Natural killer cell treated with Interleukin-12 subunit alpha and Interleukin-12 subunit beta and Interleukin-15 and Interleukin-18, amount 100 ng/mL, for 72 hours (primary cell): ENCODE results near the gene TRMT1. TPM values are rescaled to one million over a fixed set of nuclear protein-coding genes. Genes with fewer than 3 reads are reported as not detected.

Experiments
- ATAC-seq, 2 donors: fragments of 150-1000 bp; cut with Tn5 transposase in 1 of 2; sonication (Bioruptor Pico), chemical (Tn5 transposase) in 1 of 2; 2 replicates each; pipeline ENCODE4 v1.10.0; 2021
- DNase-seq: peaks from one replicate; pipeline ENCODE4 v3.0.0; 2022; ENCODE audit warnings: low spot score
- H3K27ac Mint-ChIP-seq, 2 donors: 1 replicate in 1 of 2; 2 replicates in 1 of 2; pipeline ENCODE4 v1.8.0; 2022; ENCODE audit warnings: mixed read lengths in 2 of 2, mild to moderate bottlenecking in 1 of 2, moderate library complexity in 1 of 2
- H3K27me3 Mint-ChIP-seq, 2 donors: 1 replicate in 1 of 2; 2 replicates in 1 of 2; pipeline ENCODE4 v1.8.0; 2022; ENCODE audit warnings: mixed read lengths in 2 of 2
- H3K36me3 Mint-ChIP-seq: one replicate; pipeline ENCODE4 v1.8.0; 2022; ENCODE audit warnings: mixed read lengths
- H3K4me1 Mint-ChIP-seq, 2 donors: 1 replicate in 1 of 2; 2 replicates in 1 of 2; pipeline ENCODE4 v1.8.0; 2022; ENCODE audit warnings: low read depth in 2 of 2, mixed read lengths in 2 of 2, mild to moderate bottlenecking in 1 of 2
- H3K4me3 Mint-ChIP-seq: one replicate; pipeline ENCODE4 v1.8.0; 2022; ENCODE audit warnings: mixed read lengths
- H3K9me3 Mint-ChIP-seq: 2 replicates; pipeline ENCODE4 v1.8.0; 2022; ENCODE audit warnings: mixed read lengths
- total RNA-seq, 2 donors: library from RNA; stranded (reverse); gene quantifications; one replicate each; pipeline ENCODE4 v1.2.3, GENCODE V29; 2022

TRMT1 gene
- total RNA-seq, 2 donors from 2014 or later, result 54.6 to 120 TPM

DNA sequence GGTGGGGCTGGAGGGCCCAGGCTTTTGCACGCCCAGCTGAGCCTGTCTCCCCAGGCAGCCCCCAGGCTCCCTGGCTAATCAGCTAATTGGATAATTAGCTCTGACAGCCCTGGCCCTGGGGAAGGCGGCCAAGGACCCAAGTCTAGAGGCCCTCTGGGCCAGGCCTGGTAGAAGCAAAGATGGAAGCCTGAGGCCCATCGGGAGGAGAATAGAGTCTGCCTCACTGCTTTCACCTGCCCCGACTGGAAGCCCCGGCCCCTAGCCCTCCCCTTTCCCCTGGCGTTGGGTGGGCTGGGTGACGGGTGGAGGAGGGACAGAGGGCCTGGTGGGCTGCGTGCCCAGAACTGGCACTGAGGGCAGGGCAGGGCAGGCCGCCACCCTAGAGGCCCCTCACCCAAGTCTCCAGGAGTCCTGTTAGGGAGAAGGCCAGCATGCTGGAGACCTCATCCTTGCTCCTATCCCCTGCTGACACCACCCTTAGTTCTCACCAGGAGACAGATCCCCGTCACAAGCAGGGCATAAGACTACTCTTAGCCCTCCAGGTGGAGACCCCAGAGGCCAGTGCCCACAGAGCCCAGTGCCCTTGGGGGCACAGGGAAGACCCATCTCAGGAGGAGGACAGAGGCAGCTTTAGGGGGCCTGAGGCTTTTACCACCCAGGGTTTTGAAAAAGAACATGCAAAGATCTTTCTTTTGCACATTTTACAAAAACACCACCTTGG is 25.9 kb downstream of the TRMT1 start:
- ATAC-seq (no peak), DNase-seq (no peak)
- Mint-ChIP-seq H3K27ac (no peak overlapping the region), H3K9me3 (no peaks in the 10 kb centered on the region), H3K36me3 (no peaks in the 10 kb centered on the region), H3K27me3 (peaks cover under 1 to 16% of the 10 kb centered on the region in 2 donors), H3K4me1 (no peaks in the 10 kb centered on the region), H3K4me3 (no peak overlapping the region)

DNA sequence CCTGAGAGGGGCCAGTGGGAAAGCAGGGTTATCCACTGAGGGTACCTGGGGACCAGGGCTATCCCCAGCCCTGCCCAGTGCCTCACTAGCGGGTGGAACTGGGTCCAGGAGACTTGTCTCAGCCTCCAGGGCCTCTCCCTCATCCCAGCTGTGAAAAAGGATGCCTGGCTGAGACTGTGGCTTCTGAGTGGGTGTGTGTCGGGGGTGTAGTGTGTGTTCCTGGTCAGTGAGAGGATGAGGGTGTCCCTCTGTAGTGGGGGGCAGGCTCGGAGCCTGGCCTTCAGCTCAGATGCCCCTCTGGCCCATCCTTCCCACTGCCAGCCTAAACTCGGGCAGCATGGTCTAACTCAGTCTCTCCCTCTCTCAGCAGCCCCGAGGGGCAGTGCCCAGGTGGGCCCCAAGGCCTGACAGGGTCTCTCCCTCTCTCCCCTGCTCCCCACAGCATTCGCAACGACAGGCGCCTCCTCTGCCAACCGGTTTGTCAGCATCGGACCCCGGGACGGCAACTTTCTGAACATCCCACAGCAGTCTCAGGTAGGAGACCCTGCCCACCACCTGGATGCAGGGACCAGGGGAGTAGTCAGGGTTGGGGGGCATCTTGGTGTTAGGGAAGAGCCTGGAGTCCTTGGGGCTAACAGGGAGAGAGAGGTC is 26.6 kb downstream of the TRMT1 start:
- H3K27ac Mint-ChIP-seq, result no peak overlapping the region
- DNase-seq, result no peak
- H3K36me3 Mint-ChIP-seq, result no peaks in the 10 kb centered on the region
- no peak overlapping the region for H3K4me3 Mint-ChIP-seq
- no peaks in the 10 kb centered on the region for H3K9me3 Mint-ChIP-seq
- H3K27me3 Mint-ChIP-seq, result peaks cover 0 to 19% of the 10 kb centered on the region in 2 donors
- ATAC-seq, result no peak
- no peaks in the 10 kb centered on the region for H3K4me1 Mint-ChIP-seq

DNA sequence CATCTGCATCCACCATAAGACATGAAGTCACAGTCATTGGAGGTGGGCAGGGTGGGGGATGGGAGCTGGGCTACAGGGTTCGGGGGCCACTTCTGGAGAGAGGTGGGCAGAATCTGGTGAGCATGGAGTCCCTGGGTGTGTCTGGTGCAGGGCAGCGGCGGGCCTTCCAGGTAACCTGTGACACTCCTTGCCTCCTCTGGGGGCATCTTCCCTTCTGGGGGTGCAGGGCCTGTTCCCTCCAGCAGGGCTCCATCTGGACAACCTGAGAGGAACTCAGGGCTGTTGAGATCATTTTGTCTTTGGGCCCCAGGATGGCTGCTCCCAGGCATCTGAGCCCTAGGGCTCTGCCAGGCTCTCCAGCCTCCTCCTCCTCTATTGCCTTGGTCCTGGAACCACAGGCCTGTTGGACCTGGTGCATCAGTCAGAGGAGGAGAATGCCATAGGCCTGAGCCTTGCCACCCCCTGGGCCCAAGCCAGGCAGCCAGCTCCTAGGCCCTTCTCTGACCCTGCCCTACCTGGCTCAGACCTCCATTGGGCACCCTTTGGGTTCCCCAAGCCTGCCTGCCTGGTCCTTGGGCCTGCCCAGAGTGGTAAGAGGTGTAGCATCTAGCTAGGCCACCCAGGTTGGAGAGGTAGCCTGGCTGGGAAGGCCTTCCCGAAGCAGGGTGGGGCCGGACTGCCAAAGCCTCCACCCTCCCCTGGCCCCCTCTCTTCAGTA is 27.2 kb downstream of the TRMT1 start:
- peaks cover 0 to 17% of the 10 kb centered on the region in 2 donors for H3K27me3 Mint-ChIP-seq
- H3K27ac Mint-ChIP-seq, result no peak overlapping the region
- H3K4me3 Mint-ChIP-seq, result peak overlapping the region; percentile 10
- no peaks in the 10 kb centered on the region for H3K9me3 Mint-ChIP-seq
- no peaks in the 10 kb centered on the region for H3K4me1 Mint-ChIP-seq
- ATAC-seq (peak in 1 of 2 donors; percentile 41), DNase-seq (no peak)
- no peaks in the 10 kb centered on the region for H3K36me3 Mint-ChIP-seq

DNA sequence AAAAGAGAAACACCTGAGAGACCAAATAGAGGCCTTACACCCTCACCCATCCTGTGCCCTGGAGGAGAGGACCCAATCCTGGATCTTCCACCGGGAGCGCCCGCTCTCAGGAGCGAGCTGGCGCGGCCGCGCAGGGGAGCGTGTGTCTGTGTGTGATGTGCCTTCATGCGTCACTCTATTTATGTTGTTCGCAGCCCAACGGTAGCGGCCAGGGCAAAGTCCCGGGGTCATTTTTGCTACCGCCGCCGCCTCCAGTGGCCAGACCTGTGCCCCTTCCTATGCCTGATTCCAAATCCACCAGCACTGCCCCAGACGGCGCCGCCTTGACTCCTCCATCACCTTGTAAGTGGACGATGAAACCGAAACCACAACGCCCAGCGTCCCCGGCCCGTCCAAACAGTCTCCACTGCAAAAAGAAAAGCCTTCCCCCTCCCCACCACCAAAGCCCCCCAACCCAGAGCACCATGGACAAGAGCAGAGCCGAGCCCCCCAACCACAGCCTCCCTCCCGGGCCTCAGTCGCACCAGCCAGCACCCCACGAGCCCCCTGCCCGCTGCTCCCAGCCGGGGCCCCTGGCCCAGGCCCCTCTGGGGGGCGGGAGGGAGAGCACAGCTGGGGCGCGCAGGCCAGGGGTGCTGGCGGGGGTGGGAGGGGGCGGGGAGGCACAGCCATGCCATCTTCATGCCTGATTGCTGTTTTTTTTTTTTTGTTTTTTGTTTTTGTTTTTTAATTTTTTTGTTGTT is 28.6 kb downstream of the TRMT1 start:
- no peak overlapping the region for H3K4me3 Mint-ChIP-seq
- ATAC-seq (no peak), DNase-seq (no peak)
- peaks cover 0 to 16% of the 10 kb centered on the region in 2 donors for H3K27me3 Mint-ChIP-seq
- H3K4me1 Mint-ChIP-seq, result no peaks in the 10 kb centered on the region
- no peak overlapping the region for H3K27ac Mint-ChIP-seq
- H3K9me3 Mint-ChIP-seq, result no peaks in the 10 kb centered on the region
- no peaks in the 10 kb centered on the region for H3K36me3 Mint-ChIP-seq

DNA sequence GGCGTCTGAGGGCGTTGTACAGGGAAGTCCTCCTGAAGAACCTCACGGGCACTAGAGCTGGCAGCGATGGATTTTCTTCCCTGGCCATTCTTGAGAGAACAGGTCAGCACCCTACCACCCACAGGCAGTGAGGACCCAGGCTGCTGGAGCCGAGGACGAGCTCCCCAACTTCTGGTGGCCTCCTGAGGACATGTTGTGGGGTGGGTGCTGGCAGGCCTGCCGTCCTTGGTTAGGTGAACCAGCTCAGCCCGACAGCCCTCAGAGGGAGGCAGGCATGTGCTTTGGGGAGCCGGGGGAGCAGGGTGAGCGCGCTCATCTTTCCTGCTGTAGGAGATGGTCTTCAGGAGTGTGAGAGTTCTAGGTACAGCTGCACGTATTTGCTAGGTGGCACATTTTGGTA is 29.2 kb downstream of the TRMT1 start:
- no peaks in the 10 kb centered on the region for H3K36me3 Mint-ChIP-seq
- ATAC-seq (no peak), DNase-seq (no peak)
- no peak overlapping the region for H3K27ac Mint-ChIP-seq
- no peaks in the 10 kb centered on the region for H3K4me1 Mint-ChIP-seq
- peaks cover 0 to 16% of the 10 kb centered on the region in 2 donors for H3K27me3 Mint-ChIP-seq
- H3K9me3 Mint-ChIP-seq, result no peaks in the 10 kb centered on the region
- H3K4me3 Mint-ChIP-seq, result no peak overlapping the region

DNA sequence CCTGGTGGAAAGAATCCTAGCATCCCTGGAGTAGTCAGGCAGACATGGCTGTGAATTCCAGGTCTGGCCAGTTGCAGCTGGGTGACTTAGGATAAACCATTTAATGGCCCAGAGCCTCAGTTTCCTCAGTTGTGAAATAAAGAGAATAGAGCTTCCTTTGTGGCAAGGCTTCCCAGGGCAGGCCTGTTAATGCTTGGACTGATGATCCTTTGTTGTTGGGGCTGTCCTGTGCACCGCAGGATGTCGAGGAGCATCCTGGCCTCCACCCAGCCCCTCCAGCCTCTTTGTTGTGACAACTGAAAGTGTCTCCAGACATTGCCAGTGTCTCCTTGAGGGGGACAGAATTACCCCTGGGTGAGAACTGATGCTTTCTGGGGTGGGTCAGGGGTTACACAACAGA is 30.2 kb downstream of the TRMT1 start:
- no peaks in the 10 kb centered on the region for H3K9me3 Mint-ChIP-seq
- DNase-seq, result no peak
- no peak overlapping the region for H3K4me3 Mint-ChIP-seq
- no peaks in the 10 kb centered on the region for H3K36me3 Mint-ChIP-seq
- peaks cover 0 to 13% of the 10 kb centered on the region in 2 donors for H3K27me3 Mint-ChIP-seq
- H3K27ac Mint-ChIP-seq, result no peak overlapping the region
- H3K4me1 Mint-ChIP-seq, result no peaks in the 10 kb centered on the region
- ATAC-seq, result no peak

DNA sequence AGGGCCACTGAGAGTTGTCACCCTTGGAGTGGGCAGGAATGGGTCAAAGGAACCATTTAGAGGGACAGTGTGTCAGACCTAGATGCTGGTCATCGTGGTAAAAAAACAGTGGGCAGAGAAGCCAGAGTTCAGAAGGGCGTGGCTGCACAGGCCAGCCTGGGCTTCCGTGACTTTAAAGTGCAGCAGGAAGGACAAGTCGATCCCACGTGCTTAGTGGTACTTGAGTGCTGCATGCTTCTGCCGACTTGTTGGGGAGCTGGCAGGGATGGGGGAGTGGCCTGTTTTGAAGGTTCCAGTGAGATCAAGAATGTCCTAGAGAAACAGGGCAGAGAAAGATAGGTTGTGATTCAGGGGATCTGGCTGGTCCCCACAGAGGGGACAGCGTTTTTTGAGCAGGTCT is 30.9 kb downstream of the TRMT1 start:
- Mint-ChIP-seq H3K36me3 (no peaks in the 10 kb centered on the region), H3K4me1 (no peaks in the 10 kb centered on the region), H3K4me3 (no peak overlapping the region), H3K9me3 (no peaks in the 10 kb centered on the region), H3K27ac (no peak overlapping the region), H3K27me3 (peaks cover 0 to 13% of the 10 kb centered on the region in 2 donors)
- ATAC-seq (no peak), DNase-seq (no peak)

- H3K36me3 Mint-ChIP-seq, result no peaks in the 10 kb centered on the region
- no peak overlapping the region for H3K4me3 Mint-ChIP-seq
- no peak for ATAC-seq
- H3K9me3 Mint-ChIP-seq, result no peaks in the 10 kb centered on the region
- DNase-seq, result no peak
- peaks cover 0 to 10% of the 10 kb centered on the region in 2 donors for H3K27me3 Mint-ChIP-seq
- no peak overlapping the region for H3K27ac Mint-ChIP-seq
- H3K4me1 Mint-ChIP-seq, result no peaks in the 10 kb centered on the region
Measured at GRCh38 chr19:13083627-13084026, 32.9 kb downstream of the TRMT1 start.

GRCh38 chr19:13083008-13083404 is 33.5 kb downstream of the TRMT1 start:
- no peak for ATAC-seq
- Mint-ChIP-seq H3K4me3 (no peak overlapping the region), H3K27ac (no peak overlapping the region), H3K4me1 (no peaks in the 10 kb centered on the region), H3K36me3 (no peaks in the 10 kb centered on the region), H3K9me3 (no peaks in the 10 kb centered on the region), H3K27me3 (peaks cover 0 to 8% of the 10 kb centered on the region in 2 donors)
- no peak for DNase-seq

GRCh38 chr19:13082192-13083007 is 34.1 kb downstream of the TRMT1 start:
- Mint-ChIP-seq H3K27ac (no peak overlapping the region), H3K36me3 (no peaks in the 10 kb centered on the region), H3K9me3 (no peaks in the 10 kb centered on the region), H3K4me1 (no peaks in the 10 kb centered on the region), H3K4me3 (no peak overlapping the region), H3K27me3 (peaks cover 0 to 10% of the 10 kb centered on the region in 2 donors)
- ATAC-seq (no peak), DNase-seq (no peak)

GRCh38 chr19:13079542-13079986 is 37.0 kb downstream of the TRMT1 start:
- no peak overlapping the region for H3K4me3 Mint-ChIP-seq
- H3K27ac Mint-ChIP-seq, result no peak overlapping the region
- ATAC-seq (no peak), DNase-seq (no peak)
- no peaks in the 10 kb centered on the region for H3K9me3 Mint-ChIP-seq
- H3K4me1 Mint-ChIP-seq, result no peaks in the 10 kb centered on the region
- no peaks in the 10 kb centered on the region for H3K36me3 Mint-ChIP-seq
- H3K27me3 Mint-ChIP-seq, result peaks cover 0 to 5% of the 10 kb centered on the region in 2 donors

DNA sequence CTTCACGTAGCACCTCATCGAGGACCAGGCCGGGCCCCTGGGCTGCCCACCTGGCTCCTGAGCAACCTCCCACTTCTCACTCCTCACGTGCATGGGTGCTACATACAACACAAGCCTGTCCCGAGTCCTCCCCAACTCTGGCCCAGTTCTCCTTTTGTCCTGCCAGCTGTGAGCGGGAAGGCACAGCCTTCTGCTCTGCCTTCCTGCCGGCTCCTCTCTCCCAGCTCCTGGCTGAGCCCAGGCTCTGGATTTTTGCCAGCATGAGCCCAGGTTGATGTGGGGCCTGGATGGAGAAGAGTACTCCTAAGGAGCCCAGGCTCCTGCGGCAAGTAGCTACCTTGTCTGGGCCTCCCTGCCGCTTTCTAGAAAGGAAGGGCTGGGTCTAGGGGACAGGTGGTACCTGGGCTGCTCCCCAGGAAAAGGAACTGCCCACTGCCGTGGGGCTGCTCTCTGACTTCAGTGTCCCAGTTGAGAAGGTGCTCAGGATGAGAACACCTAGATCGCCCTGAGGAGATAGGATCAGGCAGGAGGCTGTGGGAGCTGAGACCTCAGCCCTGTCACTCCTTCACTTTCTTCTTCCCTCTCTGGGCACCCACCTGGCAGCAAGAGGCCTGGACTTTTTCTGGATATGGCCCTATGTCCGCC is 37.5 kb downstream of the TRMT1 start:
- DNase-seq (no peak), ATAC-seq (no peak)
- H3K4me3 Mint-ChIP-seq, result no peak overlapping the region
- H3K27ac Mint-ChIP-seq, result no peak overlapping the region
- H3K27me3 Mint-ChIP-seq, result peaks cover 0 to 3% of the 10 kb centered on the region in 2 donors
- H3K36me3 Mint-ChIP-seq, result no peaks in the 10 kb centered on the region
- H3K9me3 Mint-ChIP-seq, result no peaks in the 10 kb centered on the region
- H3K4me1 Mint-ChIP-seq, result no peaks in the 10 kb centered on the region
